Effector memory CD8-positive, alpha-beta T cell (primary cell): ENCODE data around the gene SESTD1.
A peak's percentile ranks its signal among the peaks of the same experiment; 100 is the strongest.
"Not testable (repeated sequence)": the region's sequence is repeated elsewhere in the genome, so short reads cannot be mapped to it uniquely, and the experiment has no call there.

ENCODE experiments used
- ATAC-seq: fragments of 150-1000 bp; cut with Tn5 transposase; replicated peaks from 2 replicates; pipeline ENCODE4 v1.10.0; 2021; ENCODE audit warnings: mild to moderate bottlenecking, moderate library complexity
- DNase-seq, 3 experiments: peaks; one replicate each; pipeline ENCODE4 v3.0.0; 2021
- H3K27ac Mint-ChIP-seq, 2 donors: one replicate each; pipeline ENCODE4 v1.8.0; 2022; ENCODE audit warnings: mild to moderate bottlenecking in 2 of 2, mixed read lengths in 2 of 2, moderate library complexity in 2 of 2
- H3K27me3 Mint-ChIP-seq, 2 donors: one replicate each; pipeline ENCODE4 v1.8.0; 2022; ENCODE audit warnings: mixed read lengths in 2 of 2
- H3K36me3 Mint-ChIP-seq: one replicate; pipeline ENCODE4 v1.8.0; 2022; ENCODE audit warnings: mild to moderate bottlenecking, moderate library complexity, mixed read lengths; ENCODE audit not compliant: insufficient read depth
- H3K4me1 Mint-ChIP-seq, 2 donors: one replicate each; pipeline ENCODE4 v1.8.0; 2022; ENCODE audit warnings: low read depth in 2 of 2, mixed read lengths in 2 of 2
- H3K4me3 Mint-ChIP-seq, 2 donors: one replicate each; pipeline ENCODE4 v1.8.0; 2022; ENCODE audit warnings: mild to moderate bottlenecking in 2 of 2, mixed read lengths in 2 of 2, moderate library complexity in 2 of 2
- H3K9me3 Mint-ChIP-seq, 2 donors: one replicate each; pipeline ENCODE4 v1.8.0; 2022; ENCODE audit warnings: mixed read lengths in 2 of 2

The SESTD1 gene

GRCh38 chr2:179130560-179130959 is 134.1 kb downstream of the SESTD1 start:
- Mint-ChIP-seq H3K4me3 (no peak overlapping the region), H3K4me1 (no peaks in the 10 kb centered on the region), H3K9me3 (no peaks in the 10 kb centered on the region), H3K27ac (no peak overlapping the region), H3K27me3 (no peaks in the 10 kb centered on the region), H3K36me3 (no peaks in the 10 kb centered on the region)
- ATAC-seq (no peak), DNase-seq (no peak)

GRCh38 chr2:179129574-179130238 is 134.9 kb downstream of the SESTD1 start:
- no peak overlapping the region for H3K4me3 Mint-ChIP-seq
- H3K27me3 Mint-ChIP-seq, result no peaks in the 10 kb centered on the region
- H3K27ac Mint-ChIP-seq, result no peak overlapping the region
- no peaks in the 10 kb centered on the region for H3K36me3 Mint-ChIP-seq
- ATAC-seq, result no peak
- H3K9me3 Mint-ChIP-seq, result no peaks in the 10 kb centered on the region
- no peaks in the 10 kb centered on the region for H3K4me1 Mint-ChIP-seq
- DNase-seq, result no peak

- H3K4me3 Mint-ChIP-seq, result no peak overlapping the region
Measured at GRCh38 chr2:179125404-179125803, 139.2 kb downstream of the SESTD1 start.

GRCh38 chr2:179124282-179124681 is 140.3 kb downstream of the SESTD1 start:
- Mint-ChIP-seq H3K4me1 (no peaks in the 10 kb centered on the region), H3K27ac (no peak overlapping the region), H3K36me3 (no peaks in the 10 kb centered on the region), H3K4me3 (no peak overlapping the region), H3K27me3 (no peaks in the 10 kb centered on the region), H3K9me3 (peaks cover 0 to 2% of the 10 kb centered on the region in 2 donors)
- ATAC-seq (no peak), DNase-seq (no peak)

More at GRCh38 chr2:179125404-179125803, 139.2 kb downstream of the SESTD1 start:
- Mint-ChIP-seq H3K9me3 (peaks cover 0 to 2% of the 10 kb centered on the region in 2 donors), H3K27ac (no peak overlapping the region), H3K4me1 (no peaks in the 10 kb centered on the region), H3K27me3 (no peaks in the 10 kb centered on the region), H3K36me3 (no peaks in the 10 kb centered on the region)
- DNase-seq, result no peak
- ATAC-seq, result no peak

DNA sequence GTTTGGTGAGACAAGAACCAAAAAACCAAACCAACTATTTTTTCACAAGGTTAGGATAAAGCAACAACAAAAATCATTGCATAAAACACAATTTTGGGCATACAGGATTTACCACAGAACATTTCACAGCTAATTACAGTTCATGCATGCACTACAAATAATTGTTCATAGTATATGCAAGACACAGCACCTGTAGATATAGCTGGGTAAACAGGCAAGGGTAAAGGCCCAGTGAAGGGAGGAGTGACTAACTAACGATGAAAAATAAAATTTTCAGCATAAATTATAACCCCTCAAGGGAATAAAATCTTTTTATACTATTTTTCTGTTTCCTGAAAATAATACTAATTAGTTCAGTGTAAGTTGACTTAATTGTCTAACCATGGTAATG is 141.4 kb downstream of the SESTD1 start:
- Mint-ChIP-seq H3K36me3 (no peaks in the 10 kb centered on the region), H3K27me3 (no peaks in the 10 kb centered on the region), H3K9me3 (peaks cover 0 to 2% of the 10 kb centered on the region in 2 donors), H3K4me1 (no peaks in the 10 kb centered on the region), H3K27ac (no peak overlapping the region), H3K4me3 (no peak overlapping the region)
- DNase-seq (no peak), ATAC-seq (no peak)

DNA sequence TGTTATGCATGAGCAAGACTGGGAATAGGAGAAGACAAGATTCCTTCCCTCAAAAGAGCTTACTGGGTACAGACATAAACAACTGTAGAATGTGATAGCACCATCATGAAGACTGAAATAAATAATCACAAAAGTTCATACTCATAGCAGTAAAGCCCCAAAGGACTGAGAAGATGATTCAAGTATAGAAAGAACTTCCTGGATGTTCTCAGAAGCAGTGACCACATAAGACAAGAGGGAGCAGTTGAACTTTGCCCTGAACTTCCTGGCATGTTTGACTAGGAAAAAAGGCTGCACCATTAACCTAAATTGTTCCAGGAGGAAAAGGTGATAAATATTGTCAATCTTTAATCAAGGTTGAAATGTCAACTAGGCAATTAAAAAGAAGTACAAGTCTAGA is 156.9 kb downstream of the SESTD1 start:
- Mint-ChIP-seq H3K36me3 (peaks cover 7% of the 10 kb centered on the region), H3K4me3 (no peak overlapping the region), H3K9me3 (peaks cover 0 to 1% of the 10 kb centered on the region in 2 donors), H3K27me3 (no peaks in the 10 kb centered on the region), H3K4me1 (no peaks in the 10 kb centered on the region), H3K27ac (no peak overlapping the region)
- ATAC-seq (no peak), DNase-seq (no peak)

GRCh38 chr2:179106676-179107428 is 157.8 kb downstream of the SESTD1 start:
- Mint-ChIP-seq H3K4me3 (no peak overlapping the region), H3K27me3 (no peaks in the 10 kb centered on the region), H3K9me3 (no peaks in the 10 kb centered on the region), H3K36me3 (peaks cover 6% of the 10 kb centered on the region), H3K4me1 (no peaks in the 10 kb centered on the region), H3K27ac (no peak overlapping the region)
- DNase-seq (no peak), ATAC-seq (no peak)

- ATAC-seq (no peak), DNase-seq (no peak)
- H3K27me3 Mint-ChIP-seq, result no peaks in the 10 kb centered on the region
- H3K4me3 Mint-ChIP-seq, result no peak overlapping the region
- H3K27ac Mint-ChIP-seq, result no peak overlapping the region
- H3K4me1 Mint-ChIP-seq, result no peaks in the 10 kb centered on the region
- no peaks in the 10 kb centered on the region for H3K9me3 Mint-ChIP-seq
- H3K36me3 Mint-ChIP-seq, result peaks cover 3% of the 10 kb centered on the region
Measured at GRCh38 chr2:179106342-179106675, 158.3 kb downstream of the SESTD1 start.

DNA sequence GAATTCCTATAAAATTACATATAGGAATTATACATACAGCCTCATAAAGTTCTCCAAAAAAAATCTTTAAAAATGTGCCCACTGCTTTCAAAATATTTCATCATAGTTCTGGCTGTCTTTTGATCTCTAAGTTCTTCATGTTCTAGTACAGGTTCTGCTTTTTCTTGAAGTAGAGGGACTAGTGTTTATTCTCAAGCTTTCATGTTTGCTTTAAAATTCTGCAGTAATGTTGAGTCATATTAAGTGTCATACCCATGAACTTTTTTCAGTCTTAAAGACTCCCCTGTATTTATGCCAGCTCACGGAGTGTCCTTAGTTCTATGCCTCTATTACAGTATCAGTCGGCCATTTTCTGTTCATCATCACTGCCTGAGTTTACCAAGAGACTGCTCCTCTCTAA is 159.9 kb downstream of the SESTD1 start:
- Mint-ChIP-seq H3K9me3 (no peaks in the 10 kb centered on the region), H3K27ac (no peak overlapping the region), H3K4me1 (no peaks in the 10 kb centered on the region), H3K27me3 (no peaks in the 10 kb centered on the region), H3K4me3 (no peak overlapping the region), H3K36me3 (no peaks in the 10 kb centered on the region)
- DNase-seq (no peak), ATAC-seq (no peak)

GRCh38 chr2:179098080-179098689 is 166.4 kb downstream of the SESTD1 start:
- H3K36me3 Mint-ChIP-seq, result no peaks in the 10 kb centered on the region
- H3K4me3 Mint-ChIP-seq, result no peak overlapping the region
- H3K9me3 Mint-ChIP-seq, result peaks cover 0 to 2% of the 10 kb centered on the region in 2 donors
- ATAC-seq (no peak), DNase-seq (no peak)
- H3K4me1 Mint-ChIP-seq, result peaks cover 0 to 7% of the 10 kb centered on the region in 2 donors
- H3K27me3 Mint-ChIP-seq, result no peaks in the 10 kb centered on the region
- no peak overlapping the region for H3K27ac Mint-ChIP-seq

DNA sequence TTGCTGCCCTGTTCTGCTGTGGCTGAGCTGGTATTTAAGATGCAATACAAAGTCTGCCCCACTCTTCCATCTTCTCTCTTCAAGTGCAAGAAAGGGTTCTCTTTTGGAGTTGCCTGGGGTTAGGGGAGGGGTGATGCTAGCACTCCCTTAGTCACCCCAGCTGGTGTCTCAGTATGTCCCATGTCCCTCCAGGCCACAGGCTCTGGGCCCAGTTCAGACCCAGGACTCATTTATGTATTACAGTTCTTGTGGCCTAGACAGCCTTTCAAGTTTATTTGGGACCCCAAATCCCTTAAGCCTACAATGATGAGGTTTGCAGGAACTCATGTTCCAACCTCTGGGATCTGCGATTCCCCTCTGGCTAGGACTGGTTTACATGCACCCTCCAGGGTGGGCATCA is 167.5 kb downstream of the SESTD1 start:
- Mint-ChIP-seq H3K4me3 (no peak overlapping the region), H3K27me3 (no peaks in the 10 kb centered on the region), H3K27ac (no peak overlapping the region), H3K9me3 (peaks cover 0 to 2% of the 10 kb centered on the region in 2 donors), H3K4me1 (peaks cover 0 to 7% of the 10 kb centered on the region in 2 donors), H3K36me3 (no peaks in the 10 kb centered on the region)
- DNase-seq (no peak), ATAC-seq (no peak)

GRCh38 chr2:179096090-179096489 is 168.5 kb downstream of the SESTD1 start:
- Mint-ChIP-seq H3K27ac (no peak overlapping the region), H3K4me1 (peaks cover 0 to 7% of the 10 kb centered on the region in 2 donors), H3K4me3 (no peak overlapping the region), H3K9me3 (peaks cover 0 to 2% of the 10 kb centered on the region in 2 donors), H3K36me3 (no peaks in the 10 kb centered on the region), H3K27me3 (no peaks in the 10 kb centered on the region)
- ATAC-seq (peak; percentile 70), DNase-seq (no peak)

- H3K4me1 Mint-ChIP-seq, ATAC-seq, H3K27ac Mint-ChIP-seq, DNase-seq, H3K27me3 Mint-ChIP-seq, H3K9me3 Mint-ChIP-seq, H3K36me3 Mint-ChIP-seq, H3K4me3 Mint-ChIP-seq: not testable (repeated sequence)
Measured at GRCh38 chr2:179092912-179093311, 171.7 kb downstream of the SESTD1 start.

DNA sequence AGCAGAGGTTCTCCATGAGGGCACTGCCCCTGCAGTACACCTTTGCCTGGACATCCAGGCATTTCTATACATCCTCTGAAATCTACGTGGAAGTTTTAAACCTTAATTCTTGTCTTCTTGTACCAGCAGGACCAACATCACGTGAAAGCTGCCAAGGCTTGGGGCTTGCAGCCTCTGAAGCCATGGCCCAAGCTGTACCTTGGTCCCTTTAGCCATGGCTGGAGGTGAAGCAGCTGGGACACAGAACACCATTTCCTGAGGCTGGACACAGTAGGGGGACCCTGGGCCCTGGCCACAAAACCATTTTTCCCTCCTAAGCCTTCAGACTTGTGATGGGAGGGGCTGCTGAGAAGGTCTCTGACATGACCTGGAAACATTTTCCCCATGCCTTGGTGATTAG is 181.9 kb downstream of the SESTD1 start:
- Mint-ChIP-seq H3K4me3 (no peak overlapping the region), H3K27me3 (no peaks in the 10 kb centered on the region), H3K36me3 (no peaks in the 10 kb centered on the region), H3K9me3 (peaks cover 0 to 7% of the 10 kb centered on the region in 2 donors), H3K4me1 (no peaks in the 10 kb centered on the region), H3K27ac (no peak overlapping the region)
- DNase-seq, result no peak
- ATAC-seq, result no peak
